OCI-LY3 (cell line): ENCODE data around the gene NPB.

ENCODE experiments used
- EZH2phosphoT487 ChIP-seq: fragments of 200-600 bp; shearing (Covaris generic); IDR thresholded peaks from 2 replicates; pipeline ENCODE4 v1.6.1; 2018; ENCODE audit warnings: antibody characterized with exemption, mixed run types, low read depth
- TF ChIP-seq, protein P1 (sequence below): fragments of 200-600, 300-600 bp; sonication (generic); IDR thresholded peaks from 2 replicates; pipeline ENCODE4 v1.5.1; 2014; ENCODE audit warnings: antibody characterized with exemption, low read length, low read depth

GRCh38 chr17:81912441-81913309 lies 10.6 kb downstream of the NPB start:
- TF ChIP-seq, protein P1, sequence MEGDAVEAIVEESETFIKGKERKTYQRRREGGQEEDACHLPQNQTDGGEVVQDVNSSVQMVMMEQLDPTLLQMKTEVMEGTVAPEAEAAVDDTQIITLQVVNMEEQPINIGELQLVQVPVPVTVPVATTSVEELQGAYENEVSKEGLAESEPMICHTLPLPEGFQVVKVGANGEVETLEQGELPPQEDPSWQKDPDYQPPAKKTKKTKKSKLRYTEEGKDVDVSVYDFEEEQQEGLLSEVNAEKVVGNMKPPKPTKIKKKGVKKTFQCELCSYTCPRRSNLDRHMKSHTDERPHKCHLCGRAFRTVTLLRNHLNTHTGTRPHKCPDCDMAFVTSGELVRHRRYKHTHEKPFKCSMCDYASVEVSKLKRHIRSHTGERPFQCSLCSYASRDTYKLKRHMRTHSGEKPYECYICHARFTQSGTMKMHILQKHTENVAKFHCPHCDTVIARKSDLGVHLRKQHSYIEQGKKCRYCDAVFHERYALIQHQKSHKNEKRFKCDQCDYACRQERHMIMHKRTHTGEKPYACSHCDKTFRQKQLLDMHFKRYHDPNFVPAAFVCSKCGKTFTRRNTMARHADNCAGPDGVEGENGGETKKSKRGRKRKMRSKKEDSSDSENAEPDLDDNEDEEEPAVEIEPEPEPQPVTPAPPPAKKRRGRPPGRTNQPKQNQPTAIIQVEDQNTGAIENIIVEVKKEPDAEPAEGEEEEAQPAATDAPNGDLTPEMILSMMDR, result no peak
- TF ChIP-seq EZH2phosphoT487, result no peak
